Activated T-helper 1 cell treated with anti-CD3 and anti-CD28 coated beads, Interleukin-12 subunit alpha, Interleukin-12 subunit beta, Interleukin-2, Interleukin-4 antibody, amounts not matched to agents 30 ng/mL and 10 ng/mL and 1 ng/mL, durations not matched to agents 14 hours and 24 hours and 36 hours (primary cell): ENCODE results near the gene LRP6. TPM values are rescaled to one million over a fixed set of nuclear protein-coding genes. Genes with fewer than 3 reads are reported as not detected.

Experiments
- DNase-seq: peaks from one replicate; pipeline ENCODE4 v3.0.0; 2021; ENCODE audit warnings: low spot score
- H3K27ac Mint-ChIP-seq: one replicate; pipeline ENCODE4 v1.8.0; 2021; ENCODE audit warnings: mild to moderate bottlenecking, mixed read lengths
- H3K27me3 Mint-ChIP-seq: one replicate; pipeline ENCODE4 v1.8.0; 2022; ENCODE audit warnings: mild to moderate bottlenecking, moderate library complexity, mixed read lengths; ENCODE audit not compliant: insufficient read depth
- H3K36me3 Mint-ChIP-seq: one replicate; pipeline ENCODE4 v1.8.0; 2021; ENCODE audit warnings: low read depth, mixed read lengths
- H3K4me1 Mint-ChIP-seq: one replicate; pipeline ENCODE4 v1.8.0; 2021; ENCODE audit warnings: low read depth, mixed read lengths
- H3K4me3 Mint-ChIP-seq: one replicate; pipeline ENCODE4 v1.8.0; 2021; ENCODE audit warnings: mild to moderate bottlenecking, moderate library complexity, mixed read lengths
- H3K9me3 Mint-ChIP-seq: one replicate; pipeline ENCODE4 v1.8.0; 2021; ENCODE audit warnings: mixed read lengths
- intact Hi-C: fragments of 100-400 bp; cut with micrococcal nuclease; formaldehyde crosslinking; loops from one replicate; pipeline ENCODE4 v1.15.1; 2024
- total RNA-seq: library from RNA; stranded (reverse); gene quantifications from 2 replicates; pipeline ENCODE4 v1.2.3, GENCODE V29; 2022

Gene LRP6
- total RNA-seq, 1 donor from 2014 or later: 5.5 TPM

DNA sequence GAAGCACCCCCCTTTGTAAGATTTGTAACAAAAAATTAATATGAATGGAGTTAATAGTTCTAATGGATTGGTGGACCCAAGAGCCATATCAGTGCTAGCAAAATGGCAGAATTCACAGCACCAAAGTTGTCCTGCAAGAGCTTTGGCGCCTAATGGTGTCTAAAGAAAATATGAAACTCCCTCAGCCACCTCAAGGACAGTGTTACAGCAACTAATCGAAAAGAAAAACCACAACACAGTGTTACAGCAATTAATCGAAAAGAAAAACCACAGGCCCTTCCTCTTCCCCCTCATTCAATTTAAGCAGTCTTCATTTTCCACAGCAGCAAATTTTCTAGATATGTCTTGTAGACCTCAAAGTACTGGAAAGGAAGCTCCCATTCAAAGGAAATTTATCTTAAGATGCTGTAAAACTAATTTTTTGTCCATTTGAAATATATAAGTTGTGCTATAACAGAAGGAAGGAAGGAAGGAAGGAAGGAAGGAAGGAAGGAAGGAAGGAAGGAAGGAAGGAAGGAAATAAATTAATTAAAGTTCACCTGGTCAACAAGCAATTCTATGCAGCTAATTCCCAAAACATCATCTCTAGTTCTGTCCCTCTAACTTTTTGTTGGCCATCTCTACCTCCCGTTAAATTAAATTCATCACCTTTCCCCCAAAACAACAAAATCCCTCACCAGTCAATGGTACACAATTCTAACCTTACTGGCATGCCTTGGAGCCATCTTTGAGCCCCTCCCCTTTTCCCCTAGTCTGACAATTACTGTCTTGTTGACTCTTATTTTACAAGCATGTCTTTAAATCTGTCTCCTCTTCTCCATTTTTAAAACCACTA lies 17.4 kb downstream of the LRP6 start:
- Mint-ChIP-seq H3K27ac (no peak overlapping the region), H3K27me3 (peaks cover 6% of the 10 kb centered on the region), H3K36me3 (no peaks in the 10 kb centered on the region), H3K4me1 (peaks cover 12% of the 10 kb centered on the region), H3K9me3 (no peaks in the 10 kb centered on the region), H3K4me3 (no peak overlapping the region)
- intact Hi-C loops: no loop called here
- DNase-seq: no peak

DNA sequence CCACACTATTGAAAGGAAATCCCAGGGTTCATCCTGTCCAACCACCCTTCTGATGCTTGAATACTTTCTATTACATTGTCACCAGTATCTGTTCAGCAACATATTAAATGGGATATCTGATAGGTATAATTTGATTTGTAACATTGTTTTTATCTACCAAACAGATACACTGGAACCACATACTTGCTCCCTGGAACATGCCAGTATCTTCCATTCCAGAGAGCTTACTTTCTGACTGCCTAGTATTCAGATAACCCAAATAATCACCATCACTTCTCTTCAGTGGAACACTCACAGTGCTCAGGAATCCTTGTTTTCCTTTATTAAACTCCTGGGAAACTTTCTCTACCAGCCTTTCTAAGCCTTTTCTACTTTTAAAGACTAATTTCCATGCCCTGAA lies 19.3 kb downstream of the LRP6 start:
- Mint-ChIP-seq H3K27ac (no peak overlapping the region), H3K36me3 (no peaks in the 10 kb centered on the region), H3K9me3 (no peaks in the 10 kb centered on the region), H3K4me1 (peaks cover 12% of the 10 kb centered on the region), H3K4me3 (no peak overlapping the region), H3K27me3 (peaks cover 4% of the 10 kb centered on the region)
- DNase-seq: no peak
- intact Hi-C loops: no loop called here

DNA sequence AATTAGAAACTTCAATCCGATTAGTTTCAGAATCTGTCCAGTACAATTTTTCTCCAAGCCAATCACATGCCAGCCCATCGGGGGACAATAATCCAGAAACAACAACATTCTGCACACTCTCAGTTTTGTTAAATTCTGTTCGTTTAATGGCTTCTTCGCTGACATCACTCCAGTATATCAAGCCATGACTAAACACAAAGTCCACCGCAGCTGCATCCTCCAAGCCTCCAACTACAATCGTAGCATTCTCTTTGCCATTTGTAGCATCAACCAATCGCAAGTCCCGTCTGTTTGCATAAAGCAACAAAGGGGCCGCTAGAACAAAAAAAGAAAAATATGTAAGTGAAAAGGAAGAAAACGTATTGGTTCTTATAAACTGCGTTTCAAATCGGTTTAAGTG lies 22.5 kb downstream of the LRP6 start:
- Mint-ChIP-seq H3K27me3 (peaks cover 11% of the 10 kb centered on the region), H3K27ac (no peak overlapping the region), H3K36me3 (no peaks in the 10 kb centered on the region), H3K4me1 (peaks cover 2% of the 10 kb centered on the region), H3K9me3 (no peaks in the 10 kb centered on the region), H3K4me3 (no peak overlapping the region)
- intact Hi-C loops: no loop called here
- DNase-seq: no peak

DNA sequence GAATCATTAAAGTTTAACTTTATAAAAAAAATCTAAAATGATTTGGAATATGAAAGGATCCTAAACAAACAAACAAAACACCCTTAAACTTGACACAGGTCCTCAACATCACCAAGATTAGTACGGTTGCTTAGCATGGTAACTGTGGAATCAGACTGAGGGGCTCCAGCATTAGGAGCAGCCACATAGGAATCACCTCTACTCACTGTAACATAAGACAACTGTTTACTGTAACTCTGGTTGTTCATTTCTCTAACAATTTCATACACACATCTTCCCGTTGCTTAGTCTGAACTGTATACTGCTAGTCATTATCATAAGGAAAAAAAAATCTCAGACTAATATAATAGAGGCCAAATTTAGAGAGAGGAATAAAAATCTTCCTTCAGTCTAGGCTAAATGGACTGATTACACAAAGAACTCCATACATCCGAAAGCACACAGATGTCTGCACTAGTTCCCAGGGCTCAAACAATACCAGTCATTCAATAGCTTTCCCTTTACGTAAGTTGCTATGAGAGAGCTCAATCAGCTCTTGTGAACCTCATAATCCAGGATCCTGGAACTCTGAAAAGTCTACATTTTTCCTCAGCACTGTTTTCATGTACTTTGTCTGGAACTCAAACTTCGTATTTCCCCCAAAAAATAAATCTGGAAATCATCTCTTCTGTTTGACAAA lies 26.0 kb downstream of the LRP6 start:
- Mint-ChIP-seq H3K36me3 (no peaks in the 10 kb centered on the region), H3K27me3 (peaks cover 16% of the 10 kb centered on the region), H3K4me1 (no peaks in the 10 kb centered on the region), H3K9me3 (no peaks in the 10 kb centered on the region), H3K4me3 (no peak overlapping the region), H3K27ac (no peak overlapping the region)
- intact Hi-C loops: no loop called here
- no peak for DNase-seq

DNA sequence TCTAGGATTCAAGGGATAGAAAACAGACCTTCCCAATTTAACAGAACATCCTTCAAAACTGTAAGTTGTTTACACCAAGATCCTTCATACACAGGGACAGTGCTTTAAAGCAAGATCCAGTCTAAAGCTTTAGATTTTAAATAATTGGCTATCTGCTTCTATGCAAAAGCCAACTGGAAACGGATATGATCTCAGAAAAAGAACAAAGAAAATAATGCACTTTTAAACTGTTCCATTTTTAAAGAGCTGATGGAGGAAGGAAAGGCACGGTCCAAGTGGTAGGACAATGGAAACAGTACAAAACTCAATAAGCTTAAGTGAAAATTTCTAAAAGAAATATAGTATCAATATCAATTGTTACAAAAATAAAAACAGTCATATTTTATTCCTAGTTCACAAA lies 27.7 kb downstream of the LRP6 start:
- no peaks in the 10 kb centered on the region for H3K36me3 Mint-ChIP-seq
- no peak overlapping the region for H3K27ac Mint-ChIP-seq
- no peak overlapping the region for H3K4me3 Mint-ChIP-seq
- intact Hi-C loops: no loop called here
- no peak for DNase-seq
- H3K27me3 Mint-ChIP-seq: peaks cover 16% of the 10 kb centered on the region
- H3K9me3 Mint-ChIP-seq: no peaks in the 10 kb centered on the region
- H3K4me1 Mint-ChIP-seq: no peaks in the 10 kb centered on the region

DNA sequence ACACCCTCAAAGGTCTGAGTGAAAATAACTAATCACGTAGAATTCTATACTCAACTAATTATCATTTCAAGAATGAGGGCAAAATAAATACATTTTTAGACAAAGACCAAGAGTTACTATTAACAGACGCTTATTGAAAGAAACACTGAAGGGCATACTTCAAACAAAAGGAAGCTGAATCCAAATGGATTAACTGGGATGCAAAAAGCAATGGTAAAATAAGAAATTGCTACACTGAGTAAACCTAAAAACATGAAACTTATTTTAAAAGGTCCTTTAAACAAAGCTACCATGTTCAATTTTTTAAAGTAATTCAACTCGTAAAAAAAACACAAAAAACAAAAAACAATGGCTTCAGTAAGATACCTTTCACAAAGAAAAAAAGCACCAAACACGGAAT lies 28.2 kb downstream of the LRP6 start:
- Mint-ChIP-seq H3K4me3 (no peak overlapping the region), H3K27me3 (peaks cover 16% of the 10 kb centered on the region), H3K4me1 (no peaks in the 10 kb centered on the region), H3K9me3 (no peaks in the 10 kb centered on the region), H3K36me3 (no peaks in the 10 kb centered on the region), H3K27ac (no peak overlapping the region)
- intact Hi-C loops: no loop called here
- no peak for DNase-seq

DNA sequence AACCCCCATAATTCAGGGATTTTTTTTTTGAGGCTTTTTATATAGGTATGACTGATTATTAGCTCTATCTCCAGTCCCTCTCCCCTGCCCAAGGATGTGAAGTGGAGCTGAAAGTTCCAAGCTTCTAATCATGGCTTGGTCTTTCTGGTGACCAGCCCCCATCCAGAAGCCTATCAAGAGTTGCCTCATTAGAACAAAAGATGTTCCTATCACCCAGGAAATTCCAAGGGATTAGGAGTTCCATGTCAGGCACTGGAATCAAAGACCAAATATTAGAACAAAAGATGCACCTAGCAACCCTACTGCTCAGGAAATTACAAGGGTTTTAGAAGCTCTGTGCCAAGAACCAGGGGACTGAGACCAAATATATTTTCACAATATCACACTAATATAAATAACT lies 29.9 kb downstream of the LRP6 start:
- Mint-ChIP-seq H3K27me3 (peaks cover 15% of the 10 kb centered on the region), H3K4me3 (no peak overlapping the region), H3K27ac (no peak overlapping the region), H3K9me3 (no peaks in the 10 kb centered on the region), H3K36me3 (no peaks in the 10 kb centered on the region), H3K4me1 (no peaks in the 10 kb centered on the region)
- intact Hi-C loops: no loop called here
- DNase-seq: no peak

DNA sequence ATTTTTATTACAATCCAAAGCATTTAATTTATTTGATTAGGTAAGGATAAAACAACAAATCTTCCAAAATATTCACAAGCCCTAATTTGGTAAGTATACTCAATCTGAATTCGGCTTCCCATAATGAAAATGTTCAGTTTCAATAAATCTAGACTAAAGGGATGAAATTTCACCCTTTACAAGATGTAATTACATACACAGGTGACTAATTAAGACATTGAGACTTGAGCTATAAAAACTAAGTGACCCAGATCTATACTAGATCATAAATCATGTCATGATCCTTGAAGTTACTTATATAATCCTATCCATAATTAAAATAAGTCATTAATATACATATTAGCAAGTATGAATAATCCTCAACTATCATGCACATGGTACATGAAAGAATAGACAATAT lies 36.6 kb downstream of the LRP6 start:
- H3K27me3 Mint-ChIP-seq: peaks cover 14% of the 10 kb centered on the region
- no peaks in the 10 kb centered on the region for H3K36me3 Mint-ChIP-seq
- no peak overlapping the region for H3K4me3 Mint-ChIP-seq
- H3K4me1 Mint-ChIP-seq: no peaks in the 10 kb centered on the region
- no peaks in the 10 kb centered on the region for H3K9me3 Mint-ChIP-seq
- H3K27ac Mint-ChIP-seq: no peak overlapping the region
- intact Hi-C loops: no loop called here
- no peak for DNase-seq

DNA sequence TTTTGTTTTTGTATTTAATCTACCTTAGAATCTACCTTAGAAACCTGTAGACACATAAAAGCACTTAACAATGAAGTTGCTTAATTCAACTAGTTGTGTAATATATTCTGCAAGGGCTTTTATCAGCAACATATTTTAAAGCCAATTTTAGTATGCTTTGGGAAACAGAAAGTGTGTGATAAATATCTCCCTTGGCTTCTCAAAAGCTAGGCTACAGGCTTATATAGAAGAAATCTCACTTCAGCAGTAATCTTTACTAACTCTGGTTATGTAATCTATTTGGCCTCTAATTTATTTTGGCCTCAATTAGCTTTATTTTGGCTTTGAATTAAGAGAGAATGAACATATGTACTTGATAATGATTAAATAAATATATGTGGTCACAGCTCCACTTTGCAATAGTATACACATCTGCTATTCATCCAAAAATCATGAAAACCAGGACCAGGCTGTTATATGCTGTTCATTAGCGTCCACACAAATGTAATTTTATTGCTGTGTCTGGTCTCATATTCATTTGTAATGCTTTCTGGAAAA lies 37.2 kb downstream of the LRP6 start:
- Mint-ChIP-seq H3K9me3 (no peaks in the 10 kb centered on the region), H3K4me3 (no peak overlapping the region), H3K27me3 (peaks cover 16% of the 10 kb centered on the region), H3K4me1 (no peaks in the 10 kb centered on the region), H3K36me3 (no peaks in the 10 kb centered on the region), H3K27ac (no peak overlapping the region)
- no peak for DNase-seq
- intact Hi-C loops: no loop called here

DNA sequence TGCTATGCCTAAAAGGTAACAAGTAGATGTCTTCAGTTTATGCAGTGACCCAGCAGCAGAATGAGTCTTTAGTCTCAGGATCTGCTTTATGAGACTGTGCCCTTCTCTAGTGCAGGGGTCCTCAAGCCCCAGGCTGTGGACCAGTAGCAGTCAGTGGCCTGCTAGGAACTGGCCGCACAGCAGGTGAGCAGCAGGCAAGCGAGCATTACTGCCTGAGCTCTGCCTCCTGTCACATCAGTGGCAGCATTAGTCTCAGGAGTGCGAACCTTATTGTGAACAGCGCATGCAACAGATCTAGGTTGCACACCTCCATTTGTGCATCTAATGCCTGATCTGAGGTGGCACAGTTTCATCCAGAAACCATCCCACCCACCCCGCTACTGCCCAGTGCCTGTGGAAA lies 38.4 kb downstream of the LRP6 start:
- Mint-ChIP-seq H3K4me1 (peaks cover 6% of the 10 kb centered on the region), H3K4me3 (no peak overlapping the region), H3K27me3 (peaks cover 21% of the 10 kb centered on the region), H3K27ac (no peak overlapping the region), H3K36me3 (no peaks in the 10 kb centered on the region), H3K9me3 (no peaks in the 10 kb centered on the region)
- intact Hi-C loops: no loop called here
- no peak for DNase-seq

DNA sequence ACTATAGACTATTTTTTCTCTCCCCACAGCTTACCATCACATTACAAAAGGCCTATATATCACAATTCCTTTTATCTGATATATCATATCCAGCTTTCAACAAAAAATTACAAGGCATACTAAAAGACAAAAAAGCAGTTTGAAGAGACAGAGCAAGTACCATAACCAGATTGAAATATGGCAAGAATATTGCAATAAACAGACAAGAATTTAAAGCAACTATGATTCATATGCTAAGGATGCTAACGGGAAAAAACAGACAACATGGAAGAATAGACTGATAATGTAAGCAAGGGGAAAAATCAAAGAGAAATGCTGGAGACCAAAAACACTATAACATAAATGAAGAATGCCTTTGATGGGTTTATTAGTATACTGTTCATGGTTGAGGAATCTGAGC lies 40.7 kb downstream of the LRP6 start:
- H3K4me3 Mint-ChIP-seq: no peak overlapping the region
- peaks cover 29% of the 10 kb centered on the region for H3K27me3 Mint-ChIP-seq
- no peaks in the 10 kb centered on the region for H3K9me3 Mint-ChIP-seq
- intact Hi-C loops: no loop called here
- no peaks in the 10 kb centered on the region for H3K36me3 Mint-ChIP-seq
- no peak overlapping the region for H3K27ac Mint-ChIP-seq
- peaks cover 6% of the 10 kb centered on the region for H3K4me1 Mint-ChIP-seq
- DNase-seq: no peak

DNA sequence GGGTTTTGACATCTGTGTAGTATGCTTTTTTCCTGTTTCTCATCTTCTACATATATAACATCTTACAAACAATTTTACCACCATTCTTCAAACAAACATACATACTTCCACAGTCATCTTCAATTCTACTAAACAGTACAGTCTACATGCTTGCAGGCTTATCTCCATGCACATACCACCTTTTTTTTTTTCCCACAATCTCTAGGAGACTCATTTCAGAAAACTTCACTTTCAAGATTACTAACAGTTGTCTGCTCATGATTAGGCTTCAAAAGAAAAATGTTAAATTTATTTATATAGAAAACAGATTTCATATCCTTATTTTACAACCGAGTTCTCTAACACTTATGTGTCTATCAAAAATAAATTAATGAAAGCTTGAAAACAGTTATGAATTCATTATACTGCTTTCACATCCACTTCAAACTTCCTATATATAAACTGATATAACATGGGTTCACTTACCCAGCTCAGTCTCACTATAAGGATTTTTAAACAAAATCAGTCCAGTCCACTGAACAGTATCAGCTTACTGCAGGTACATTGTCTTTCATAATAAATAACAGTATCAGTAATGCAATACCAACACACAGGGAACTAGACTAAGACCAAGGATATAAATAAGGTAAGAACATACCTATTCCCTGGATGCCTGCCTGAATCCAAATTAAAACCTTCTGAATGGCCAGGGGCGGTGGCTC lies 42.5 kb downstream of the LRP6 start:
- intact Hi-C loops: loop anchor here (1.0 kb wide), 1 partner anchor 52 kb away; no protein-coding TSS in a partner anchor
- H3K36me3 Mint-ChIP-seq: no peaks in the 10 kb centered on the region
- H3K9me3 Mint-ChIP-seq: no peaks in the 10 kb centered on the region
- peaks cover 6% of the 10 kb centered on the region for H3K4me1 Mint-ChIP-seq
- H3K27me3 Mint-ChIP-seq: peaks cover 27% of the 10 kb centered on the region
- H3K27ac Mint-ChIP-seq: no peak overlapping the region
- DNase-seq: no peak
- no peak overlapping the region for H3K4me3 Mint-ChIP-seq

DNA sequence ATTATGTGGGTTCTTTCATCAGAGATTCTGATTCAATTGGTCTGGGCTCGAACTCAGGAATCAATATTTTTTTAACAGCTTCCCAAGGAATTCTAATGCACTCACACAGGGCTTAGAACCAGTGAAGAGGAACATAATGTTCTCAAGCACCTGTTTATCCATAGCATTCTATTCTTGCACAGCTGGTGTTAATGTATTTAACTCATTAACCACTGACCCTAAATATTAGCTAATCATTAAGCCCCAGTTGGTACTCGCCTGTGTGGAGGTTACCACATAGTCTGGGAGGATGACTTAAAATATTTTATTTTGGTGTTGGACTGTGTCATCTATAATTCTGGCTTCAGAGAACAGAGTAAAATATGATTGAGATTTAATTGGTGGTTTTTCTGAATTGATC lies 45.3 kb downstream of the LRP6 start:
- no peaks in the 10 kb centered on the region for H3K36me3 Mint-ChIP-seq
- H3K27ac Mint-ChIP-seq: no peak overlapping the region
- peaks cover 6% of the 10 kb centered on the region for H3K4me1 Mint-ChIP-seq
- intact Hi-C loops: no loop called here
- no peak overlapping the region for H3K4me3 Mint-ChIP-seq
- H3K27me3 Mint-ChIP-seq: peaks cover 32% of the 10 kb centered on the region
- no peak for DNase-seq
- no peaks in the 10 kb centered on the region for H3K9me3 Mint-ChIP-seq
